HUDEP-2 (cell line): ENCODE data around the gene MARCHF11.

Experiments
- DNase-seq, 76 experiments: peaks; one replicate each; lab custom pipeline; 2025; ENCODE audit not compliant: unreplicated experiment in 76 of 76; lab: John Stamatoyannopoulos, UW

MARCHF11 gene

GRCh38 chr5:16179511-16179935 lies at the start of gene MARCHF11:
Gene MARCHF11 (minus strand): TSS chr5:16179791. CDS start chr5:16179575, 216 bp downstream.
- DNase-seq = no peak

- no peak for DNase-seq
These were observed 46.3 kb upstream of the MARCHF11 start for GRCh38 chr5:16225927-16226326.

- DNase-seq = no peak
These were observed 12.7 kb upstream of the MARCHF11 start for GRCh38 chr5:16192311-16192710.

- no peak for DNase-seq
These were observed 1.1 kb upstream of the MARCHF11 start for GRCh38 chr5:16180789-16181082.

- DNase-seq = no peak
These were observed 571 bp upstream of the MARCHF11 start for GRCh38 chr5:16179936-16180788.

- DNase-seq = peak in 38 of 76 experiments; percentile 1 to 55 (median 16)
These were observed 732 bp downstream of the MARCHF11 start for GRCh38 chr5:16178745-16179372.

GRCh38 chr5:16169550-16169949 lies 10.0 kb downstream of the MARCHF11 start:
- DNase-seq = no peak

GRCh38 chr5:16160706-16161105 lies 18.9 kb downstream of the MARCHF11 start:
- DNase-seq = peak in 22 of 76 experiments; percentile 0 to 52 (median 18)

GRCh38 chr5:16159636-16160035 lies 20.0 kb downstream of the MARCHF11 start:
- no peak for DNase-seq

GRCh38 chr5:16156152-16156551 lies 23.4 kb downstream of the MARCHF11 start:
- DNase-seq = no peak

GRCh38 chr5:16152601-16153568 lies 26.7 kb downstream of the MARCHF11 start:
- DNase-seq = no peak

- no peak for DNase-seq
These were observed 30.0 kb downstream of the MARCHF11 start for GRCh38 chr5:16149621-16150020.

- DNase-seq = no peak
These were observed 32.3 kb downstream of the MARCHF11 start for GRCh38 chr5:16147179-16147900.

GRCh38 chr5:16144416-16144815 lies 35.2 kb downstream of the MARCHF11 start:
- DNase-seq = no peak

- no peak for DNase-seq
These were observed 36.1 kb downstream of the MARCHF11 start for GRCh38 chr5:16143361-16144049.

- no peak for DNase-seq
These were observed 38.6 kb downstream of the MARCHF11 start for GRCh38 chr5:16140944-16141343.

- no peak for DNase-seq
These were observed 39.2 kb downstream of the MARCHF11 start for GRCh38 chr5:16140417-16140816.

- no peak for DNase-seq
These were observed 42.4 kb downstream of the MARCHF11 start for GRCh38 chr5:16137177-16137576.

GRCh38 chr5:16135506-16135905 lies 44.1 kb downstream of the MARCHF11 start:
- no peak for DNase-seq

GRCh38 chr5:16135003-16135402 lies 44.6 kb downstream of the MARCHF11 start:
- DNase-seq = no peak
